ENCODE results near the gene FXR2. TPM values are rescaled to one million over a fixed set of nuclear protein-coding genes. Genes with fewer than 3 reads are reported as not detected.

FXR2 gene
- total and polyA plus RNA-seq, 9 of the 15 experiments (the other 6 are each of a cell fraction or from before 2014, with no cell fraction given) = 2.0 to 49.3 (median 24.5) TPM

- TF ChIP-seq, protein P1, sequence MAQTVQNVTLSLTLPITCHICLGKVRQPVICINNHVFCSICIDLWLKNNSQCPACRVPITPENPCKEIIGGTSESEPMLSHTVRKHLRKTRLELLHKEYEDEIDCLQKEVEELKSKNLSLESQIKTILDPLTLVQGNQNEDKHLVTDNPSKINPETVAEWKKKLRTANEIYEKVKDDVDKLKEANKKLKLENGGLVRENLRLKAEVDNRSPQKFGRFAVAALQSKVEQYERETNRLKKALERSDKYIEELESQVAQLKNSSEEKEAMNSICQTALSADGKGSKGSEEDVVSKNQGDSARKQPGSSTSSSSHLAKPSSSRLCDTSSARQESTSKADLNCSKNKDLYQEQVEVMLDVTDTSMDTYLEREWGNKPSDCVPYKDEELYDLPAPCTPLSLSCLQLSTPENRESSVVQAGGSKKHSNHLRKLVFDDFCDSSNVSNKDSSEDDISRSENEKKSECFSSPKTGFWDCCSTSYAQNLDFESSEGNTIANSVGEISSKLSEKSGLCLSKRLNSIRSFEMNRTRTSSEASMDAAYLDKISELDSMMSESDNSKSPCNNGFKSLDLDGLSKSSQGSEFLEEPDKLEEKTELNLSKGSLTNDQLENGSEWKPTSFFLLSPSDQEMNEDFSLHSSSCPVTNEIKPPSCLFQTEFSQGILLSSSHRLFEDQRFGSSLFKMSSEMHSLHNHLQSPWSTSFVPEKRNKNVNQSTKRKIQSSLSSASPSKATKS (CRISPR knock-in tag; IDR thresholded peaks at IDR 0.05) = no peak
- peak; percentile 49 for TF ChIP-seq CXXC5 (CRISPR knock-in tag; IDR thresholded peaks at IDR 0.05)
- TF ChIP-seq ZNF551 (CRISPR knock-in tag; IDR thresholded peaks at IDR 0.05) = no peak
- TF ChIP-seq ZNF232 (CRISPR knock-in tag; IDR thresholded peaks at IDR 0.05) = no peak
- TF ChIP-seq ZBTB33 (CRISPR knock-in tag; IDR thresholded peaks at IDR 0.05) = no peak
- no peak for TF ChIP-seq HIVEP1 (CRISPR knock-in tag; IDR thresholded peaks at IDR 0.05)
- no peak for TF ChIP-seq NUFIP1 (IDR thresholded peaks at IDR 0.05; ENCODE audit: partially characterized antibody)
- peak; percentile 98 for TF ChIP-seq NEUROD1 (IDR thresholded peaks at IDR 0.05; ENCODE audit: borderline replicate concordance, low read depth, low read length, partially characterized antibody)
- TF ChIP-seq RBBP5 (IDR thresholded peaks at IDR 0.05; ENCODE audit: borderline replicate concordance, insufficient read depth, low read length, poor library complexity, severe bottlenecking) = peak; percentile 59
- TF ChIP-seq MAX (CRISPR knock-in tag; IDR thresholded peaks at IDR 0.05) = no peak; the same call in 1 of the 2 replicates
- TF ChIP-seq, protein P2, sequence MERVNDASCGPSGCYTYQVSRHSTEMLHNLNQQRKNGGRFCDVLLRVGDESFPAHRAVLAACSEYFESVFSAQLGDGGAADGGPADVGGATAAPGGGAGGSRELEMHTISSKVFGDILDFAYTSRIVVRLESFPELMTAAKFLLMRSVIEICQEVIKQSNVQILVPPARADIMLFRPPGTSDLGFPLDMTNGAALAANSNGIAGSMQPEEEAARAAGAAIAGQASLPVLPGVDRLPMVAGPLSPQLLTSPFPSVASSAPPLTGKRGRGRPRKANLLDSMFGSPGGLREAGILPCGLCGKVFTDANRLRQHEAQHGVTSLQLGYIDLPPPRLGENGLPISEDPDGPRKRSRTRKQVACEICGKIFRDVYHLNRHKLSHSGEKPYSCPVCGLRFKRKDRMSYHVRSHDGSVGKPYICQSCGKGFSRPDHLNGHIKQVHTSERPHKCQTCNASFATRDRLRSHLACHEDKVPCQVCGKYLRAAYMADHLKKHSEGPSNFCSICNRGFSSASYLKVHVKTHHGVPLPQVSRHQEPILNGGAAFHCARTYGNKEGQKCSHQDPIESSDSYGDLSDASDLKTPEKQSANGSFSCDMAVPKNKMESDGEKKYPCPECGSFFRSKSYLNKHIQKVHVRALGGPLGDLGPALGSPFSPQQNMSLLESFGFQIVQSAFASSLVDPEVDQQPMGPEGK (CRISPR knock-in tag; IDR thresholded peaks at IDR 0.05; ENCODE audit: borderline replicate concordance) = no peak
- no peak for TF ChIP-seq ZBED1 (IDR thresholded peaks at IDR 0.05)
- no peak for TF ChIP-seq ZNF583 (CRISPR knock-in tag; IDR thresholded peaks at IDR 0.05)
- TF ChIP-seq, protein P3, sequence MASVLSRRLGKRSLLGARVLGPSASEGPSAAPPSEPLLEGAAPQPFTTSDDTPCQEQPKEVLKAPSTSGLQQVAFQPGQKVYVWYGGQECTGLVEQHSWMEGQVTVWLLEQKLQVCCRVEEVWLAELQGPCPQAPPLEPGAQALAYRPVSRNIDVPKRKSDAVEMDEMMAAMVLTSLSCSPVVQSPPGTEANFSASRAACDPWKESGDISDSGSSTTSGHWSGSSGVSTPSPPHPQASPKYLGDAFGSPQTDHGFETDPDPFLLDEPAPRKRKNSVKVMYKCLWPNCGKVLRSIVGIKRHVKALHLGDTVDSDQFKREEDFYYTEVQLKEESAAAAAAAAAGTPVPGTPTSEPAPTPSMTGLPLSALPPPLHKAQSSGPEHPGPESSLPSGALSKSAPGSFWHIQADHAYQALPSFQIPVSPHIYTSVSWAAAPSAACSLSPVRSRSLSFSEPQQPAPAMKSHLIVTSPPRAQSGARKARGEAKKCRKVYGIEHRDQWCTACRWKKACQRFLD (CRISPR knock-in tag; IDR thresholded peaks at IDR 0.05) = no peak
- peak; percentile 67 for TF ChIP-seq TAF9B (IDR thresholded peaks at IDR 0.05; ENCODE audit: partially characterized antibody)
- no peak for TF ChIP-seq ZBTB1 (CRISPR knock-in tag; IDR thresholded peaks at IDR 0.05; ENCODE audit: borderline replicate concordance, low read depth)
- TF ChIP-seq MAFF (IDR thresholded peaks at IDR 0.05; ENCODE audit: low read length) = no peak
- no peak for TF ChIP-seq ZBTB2 (IDR thresholded peaks at IDR 0.05)
Observed at GRCh38 chr17:7572588-7573323, 41.9 kb downstream of the FXR2 start (continued).

All from K562 (cell line).